ENCODE data around the gene SOX4.

- no peak for TF ChIP-seq CTCF (IDR thresholded peaks at IDR 0.05)
- TF ChIP-seq POLR2A (IDR thresholded peaks at IDR 0.05): no peak
Observed at GRCh38 chr6:21556968-21557721, 36.4 kb upstream of the SOX4 start.

Measured in lower leg skin (tissue), 3 donors.